WTC11 (cell line): ENCODE results near the gene UQCC3. TPM values are rescaled to one million over a fixed set of nuclear protein-coding genes. Genes with fewer than 3 reads are reported as not detected.

Source experiments
- AR ChIP-seq: fragments of 250-450 bp; sonication (Bioruptor Pico); IDR thresholded peaks from 2 replicates; pipeline ENCODE4 v1.9.0; 2021; ENCODE audit warnings: mild to moderate bottlenecking
- ATF1 ChIP-seq: sonication (generic); formaldehyde crosslinking; IDR thresholded peaks from 2 replicates; pipeline ENCODE4 v1.8.1; 2023; ENCODE audit warnings: mild to moderate bottlenecking, moderate library complexity, missing genetic modification reagents
- CBFB ChIP-seq: sonication (generic); formaldehyde crosslinking; IDR thresholded peaks from 2 replicates; pipeline ENCODE4 v1.8.1; 2022; ENCODE audit warnings: mild to moderate bottlenecking, low read depth, missing genetic modification reagents
- CDX4 ChIP-seq: fragments of 250-450 bp; sonication (Bioruptor Pico); IDR thresholded peaks from 2 replicates; pipeline ENCODE4 v1.9.0; 2021; ENCODE audit warnings: moderate library complexity, mild to moderate bottlenecking, inconsistent platforms, borderline replicate concordance
- CREM ChIP-seq: sonication (generic); formaldehyde crosslinking; IDR thresholded peaks from 2 replicates; pipeline ENCODE4 v1.8.1; 2022; ENCODE audit warnings: mild to moderate bottlenecking, missing genetic modification reagents, moderate library complexity
- ERG ChIP-seq: fragments of 250-450 bp; sonication (Bioruptor Pico); IDR thresholded peaks from 2 replicates; pipeline ENCODE4 v1.8.0; 2021; ENCODE audit warnings: mild to moderate bottlenecking
- FOXJ3 ChIP-seq: sonication (generic); formaldehyde crosslinking; IDR thresholded peaks from 2 replicates; pipeline ENCODE4 v1.9.0; 2021; ENCODE audit warnings: missing genetic modification reagents, mild to moderate bottlenecking, borderline replicate concordance
- GTF2I ChIP-seq: fragments of 250-450 bp; sonication (Bioruptor Pico); conservative IDR thresholded peaks from 2 replicates; pipeline ENCODE4 v1.4.0; 2021; ENCODE audit warnings: mild to moderate bottlenecking
- KAT7 ChIP-seq: sonication (generic); formaldehyde crosslinking; IDR thresholded peaks from 2 replicates; pipeline ENCODE4 v1.8.1; 2023; ENCODE audit warnings: missing genetic modification reagents, mild to moderate bottlenecking, borderline replicate concordance
- NFATC4 ChIP-seq: fragments of 250-450 bp; sonication (Bioruptor Pico); IDR thresholded peaks from 2 replicates; pipeline ENCODE4 v1.9.0; 2021; ENCODE audit warnings: mild to moderate bottlenecking
- PREB ChIP-seq: sonication (generic); formaldehyde crosslinking; IDR thresholded peaks from 2 replicates; pipeline ENCODE4 v1.8.1; 2022; ENCODE audit warnings: mild to moderate bottlenecking, missing genetic modification reagents, moderate library complexity, borderline replicate concordance
- SMAD4 ChIP-seq: sonication (generic); formaldehyde crosslinking; IDR thresholded peaks from 2 replicates; pipeline ENCODE4 v1.8.0; 2022; ENCODE audit warnings: mild to moderate bottlenecking, missing genetic modification reagents
- SOX15 ChIP-seq: fragments of 250-450 bp; sonication (Bioruptor Pico); IDR thresholded peaks from 2 replicates; pipeline ENCODE4 v1.9.0; 2021; ENCODE audit warnings: mild to moderate bottlenecking
- TP53 ChIP-seq: sonication (generic); formaldehyde crosslinking; IDR thresholded peaks from 2 replicates; pipeline ENCODE4 v1.8.1; 2023; ENCODE audit warnings: mild to moderate bottlenecking, missing genetic modification reagents
- ZBTB21 ChIP-seq: sonication (generic); formaldehyde crosslinking; IDR thresholded peaks from 2 replicates; pipeline ENCODE4 v1.8.1; 2023; ENCODE audit warnings: mild to moderate bottlenecking, missing genetic modification reagents, borderline replicate concordance
- ZNF121 ChIP-seq: sonication (generic); formaldehyde crosslinking; IDR thresholded peaks from 2 replicates; pipeline ENCODE4 v1.8.0; 2023; ENCODE audit warnings: missing genetic modification reagents
- ZNF263 ChIP-seq: sonication (generic); formaldehyde crosslinking; IDR thresholded peaks from 2 replicates; pipeline ENCODE4 v1.8.1; 2022; ENCODE audit warnings: low read depth, mild to moderate bottlenecking, moderate library complexity, missing genetic modification reagents
- ZNF425 ChIP-seq: fragments of 250-450 bp; sonication (Bioruptor Pico); conservative IDR thresholded peaks from 2 replicates; pipeline ENCODE4 v1.9.0; 2021; ENCODE audit warnings: mild to moderate bottlenecking
- ZSCAN18 ChIP-seq: fragments of 250-450 bp; sonication (Bioruptor Pico); IDR thresholded peaks from 2 replicates; pipeline ENCODE4 v2.1.2; 2022; ENCODE audit warnings: mild to moderate bottlenecking, moderate library complexity
- total RNA-seq: library from RNA; stranded (reverse); gene quantifications from 3 replicates; pipeline ENCODE4 v1.2.3, GENCODE V29; 2021

Gene UQCC3
- total RNA-seq, 1 experiment from 2014 or later: 18.1 TPM

- TF ChIP-seq ZNF425 (CRISPR knock-in tag) (no peak), SMAD4 (peak; percentile 10; the same call in 1 of the 2 replicates), FOXJ3 (no peak), CDX4 (CRISPR knock-in tag) (no peak), PREB (CRISPR knock-in tag) (no peak), GTF2I (CRISPR knock-in tag) (0 out of 2 replicates have a peak, but pooled peaks have one; percentile 8), ERG (CRISPR knock-in tag) (peak; percentile 60; the same call in 1 of the 2 replicates), ZBTB21 (CRISPR knock-in tag) (0 out of 2 replicates have a peak, but pooled peaks have one; percentile 13), NFATC4 (CRISPR knock-in tag) (no peak; the same call in 1 of the 2 replicates), AR (CRISPR knock-in tag) (0 out of 2 replicates have a peak, but pooled peaks have one; percentile 5), CREM (no peak), ATF1 (CRISPR knock-in tag) (no peak), ZSCAN18 (CRISPR knock-in tag) (no peak), TP53 (no peak), ZNF263 (no peak), CBFB (CRISPR knock-in tag) (no peak), SOX15 (CRISPR knock-in tag) (no peak), ZNF121 (CRISPR knock-in tag) (peak; percentile 85), KAT7 (no peak)
Measured at GRCh38 chr11:62665599-62666258, 5.7 kb upstream of the UQCC3 start (continued).
